DOHH2 (cell line): ENCODE results near the gene KSR1.

ENCODE experiments used
- CTCF ChIP-seq: fragments of 200-600 bp; sonication (generic); IDR thresholded peaks from one replicate; pipeline ENCODE4 v1.5.1; 2014; ENCODE audit warnings: antibody characterized with exemption, mild to moderate bottlenecking, low read depth, low read length; ENCODE audit not compliant: poor library complexity, severe bottlenecking
- EZH2phosphoT487 ChIP-seq: fragments of 200-600 bp; sonication (generic); IDR thresholded peaks from 2 replicates; pipeline ENCODE4 v1.6.1; 2017; ENCODE audit warnings: borderline replicate concordance, mild to moderate bottlenecking, antibody characterized with exemption, low read length, moderate library complexity, mixed read lengths

GRCh38 chr17:27520491-27521185 is 64.4 kb downstream of the KSR1 start:
- TF ChIP-seq CTCF: no peak
- TF ChIP-seq EZH2phosphoT487: no peak
